ENCODE results near the gene HEPHL1.
"Not testable (repeated sequence)": the region's sequence is repeated elsewhere in the genome, so short reads cannot be mapped to it uniquely, and the experiment has no call there.

The HEPHL1 gene

DNA sequence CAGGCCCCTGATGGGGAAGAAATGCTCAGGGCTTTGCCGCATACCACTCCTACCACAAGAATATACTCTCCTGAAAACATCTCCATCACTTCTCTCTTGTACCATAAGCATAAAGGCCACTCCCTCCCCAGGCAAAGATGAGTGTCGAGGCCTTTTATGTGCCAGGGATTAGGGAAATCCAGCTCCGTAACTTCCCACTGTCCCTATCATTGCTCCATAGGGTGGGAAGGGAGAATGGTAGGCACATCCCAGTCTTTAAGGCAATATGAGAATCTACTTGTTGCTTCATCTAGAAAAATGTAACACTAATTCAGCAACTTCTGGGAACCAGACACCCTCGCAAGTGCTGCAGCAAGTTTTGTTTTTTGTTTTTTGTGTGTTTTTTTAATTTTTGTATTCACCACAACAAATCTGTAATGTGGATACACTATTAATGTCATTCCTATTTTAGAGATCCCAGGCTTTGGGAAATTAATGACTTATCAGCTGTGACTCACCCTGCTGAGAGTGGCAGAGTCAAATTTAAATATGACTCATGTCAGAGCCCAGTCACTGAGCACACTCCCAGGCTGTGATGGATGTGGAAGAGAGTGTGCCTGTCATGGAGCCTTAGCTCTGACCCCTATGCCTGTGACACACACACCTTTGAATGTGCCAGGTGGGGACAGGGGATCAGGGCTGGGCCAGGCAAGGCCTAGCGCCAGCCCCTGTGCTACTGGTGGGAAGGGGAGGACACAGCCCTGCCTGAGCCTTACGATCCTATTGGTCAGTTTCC, 130.9 kb downstream of the HEPHL1 start:
- no peak for DNase-seq

DNA sequence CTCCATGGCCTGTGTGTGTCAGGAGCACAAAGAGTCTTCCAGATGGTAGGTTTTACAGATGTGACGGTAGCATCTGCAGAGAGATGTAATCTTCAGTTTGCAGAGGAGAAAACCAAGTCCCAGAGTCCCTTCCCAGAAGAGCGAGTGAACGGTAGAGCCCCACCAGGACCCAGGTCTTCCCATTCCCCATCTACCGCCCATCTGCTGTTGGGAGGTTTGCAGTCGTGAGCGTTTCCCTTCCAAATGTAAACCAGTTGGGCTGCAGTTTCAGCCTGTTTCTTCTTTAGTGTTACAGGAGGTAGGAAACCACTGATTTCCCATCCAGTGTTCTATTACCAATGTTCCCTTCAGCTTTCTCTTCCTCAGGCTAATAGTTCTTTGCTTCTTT, 131.5 kb downstream of the HEPHL1 start:
- DNase-seq, result no peak

DNA sequence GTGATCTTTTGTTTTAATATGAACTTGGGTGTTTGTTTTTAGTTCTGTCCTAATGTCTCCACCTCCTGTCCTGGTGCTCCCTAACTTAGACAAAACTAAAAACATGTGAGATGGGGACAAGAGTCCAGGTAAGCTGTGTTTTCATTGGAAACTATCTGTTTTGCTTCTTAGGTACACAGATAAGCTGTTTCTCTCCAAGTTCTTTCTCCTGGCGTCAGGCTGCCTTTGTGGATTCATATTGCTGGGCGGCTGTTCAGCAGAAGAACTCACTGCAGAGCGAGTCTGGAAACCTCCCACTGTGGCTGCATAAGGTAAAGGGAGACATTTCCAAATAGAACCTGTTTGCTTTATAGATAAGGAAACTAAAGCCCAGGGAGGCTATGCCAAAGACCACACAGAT, 132.2 kb downstream of the HEPHL1 start:
- no peak for DNase-seq

DNA sequence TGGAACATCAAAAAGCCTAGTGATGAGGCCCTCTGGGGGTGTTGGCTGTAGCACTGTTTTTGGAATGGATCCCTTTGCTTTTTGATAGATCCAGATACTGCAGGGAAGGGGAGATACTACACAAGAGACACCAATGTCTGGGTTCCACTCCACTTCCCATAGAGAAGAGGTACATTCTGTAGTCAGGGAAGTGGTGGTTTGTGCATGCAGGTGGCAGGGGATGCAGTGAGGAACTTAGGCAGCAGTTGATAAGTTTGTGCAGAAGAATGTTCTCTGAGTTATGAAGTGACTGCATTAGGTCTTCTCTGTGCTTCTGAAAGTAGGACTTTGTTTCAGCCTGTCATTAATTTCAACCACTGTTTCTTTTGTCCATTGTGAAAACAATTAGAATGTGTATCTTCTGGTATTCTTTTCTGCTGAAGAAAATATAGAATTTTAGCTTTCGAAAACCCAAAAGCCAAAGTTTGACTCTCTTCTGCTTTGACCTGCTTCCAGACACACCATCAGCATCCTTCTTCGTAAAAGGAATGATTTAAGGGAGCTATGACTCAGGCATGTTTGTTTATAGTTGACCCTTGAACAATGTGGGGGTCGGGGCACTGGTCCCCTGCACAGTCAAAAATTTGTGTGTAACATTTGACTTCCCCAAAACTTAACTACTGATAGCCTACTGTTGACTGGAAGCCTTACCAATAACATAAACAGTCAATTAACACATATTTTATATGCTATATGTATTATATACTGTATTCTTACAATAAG, 133.1 kb downstream of the HEPHL1 start:
- DNase-seq, result no peak

DNA sequence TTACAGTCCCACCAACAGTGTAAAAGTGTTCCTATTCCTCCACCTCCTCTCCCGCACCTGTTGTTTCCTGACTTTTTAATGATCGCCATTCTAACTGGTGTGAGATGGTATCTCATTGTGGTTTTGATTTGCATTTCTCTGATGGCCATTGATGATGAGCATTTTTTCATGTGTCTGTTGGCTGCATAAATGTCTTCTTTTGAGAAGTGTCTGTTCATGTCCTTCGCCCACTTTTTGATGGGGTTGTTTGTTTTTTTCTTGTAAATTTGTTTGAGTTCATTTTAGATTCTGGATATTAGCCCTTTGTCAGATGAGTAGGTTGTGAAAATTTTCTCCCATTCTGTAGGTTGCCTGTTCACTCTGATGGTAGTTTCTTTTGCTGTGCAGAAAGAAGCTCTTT, 136.2 kb downstream of the HEPHL1 start:
- DNase-seq, result not testable (repeated sequence)
